GM18868 (cell line): ENCODE measurements around the gene OR14A16.

Experiments
- ATAC-seq: cut with Tn5 transposase; IDR thresholded peaks from one replicate; pipeline ENCODE4 v1.9.1; 2021; ENCODE audit warnings: mild to moderate bottlenecking, moderate library complexity; ENCODE audit not compliant: unreplicated experiment

Gene OR14A16

GRCh38 chr1:247769603-247770002, 54.3 kb downstream of the OR14A16 start:
- ATAC-seq, result no peak
